ENCODE results near the gene SFXN1. TPM values are rescaled to one million over a fixed set of nuclear protein-coding genes. Genes with fewer than 3 reads are reported as not detected.
"Not testable (repeated sequence)": the region's sequence is repeated elsewhere in the genome, so short reads cannot be mapped to it uniquely, and the experiment has no call there.

SFXN1 gene
- polyA plus RNA-seq, 3 donors = 5.8 to 10.3 (median 8.3) TPM

DNA sequence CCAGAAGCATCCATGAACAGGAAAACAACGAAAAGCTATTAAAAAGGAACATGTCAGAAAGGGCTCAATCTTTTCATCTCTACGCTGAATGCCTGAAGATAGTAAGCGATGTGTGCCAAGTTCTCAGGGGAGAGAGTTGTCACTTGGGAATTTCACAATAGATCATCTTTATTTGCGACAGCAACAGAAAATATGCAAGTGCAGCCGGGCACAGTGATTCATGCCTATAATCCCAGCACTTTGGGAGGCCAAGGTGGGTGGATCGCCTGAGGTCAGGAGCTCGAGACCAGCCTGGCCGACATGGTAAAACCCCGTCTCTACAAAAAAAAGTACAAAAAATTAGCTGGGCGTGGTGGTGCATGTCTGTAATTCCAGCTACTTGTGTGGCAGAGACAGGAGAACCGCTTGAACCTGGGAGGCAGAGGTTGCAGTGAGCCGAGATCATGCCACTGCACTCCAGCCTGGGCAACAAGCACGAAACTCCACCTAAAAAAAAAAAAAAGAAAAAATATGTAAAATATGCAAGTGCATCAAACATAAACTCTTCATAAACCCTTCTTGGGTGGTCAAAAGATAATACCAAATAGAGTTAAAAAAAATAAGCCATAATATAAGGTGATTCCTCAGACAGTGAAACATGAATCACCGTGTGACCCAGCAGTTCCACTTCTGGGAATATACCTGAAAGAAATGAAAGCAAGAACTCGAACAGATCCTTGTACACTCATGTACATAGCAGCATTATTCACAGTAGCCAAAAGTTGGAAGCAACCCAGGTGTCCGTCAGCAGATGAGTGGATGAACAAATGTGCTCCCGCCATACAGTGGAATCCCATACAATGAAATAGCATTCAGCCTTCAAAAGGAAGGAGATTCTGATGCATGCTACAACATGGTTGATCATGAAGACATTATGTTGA lies 16.2 kb downstream of the SFXN1 start:
- no peak for DNase-seq
- Mint-ChIP-seq H3K4me3 (no peak overlapping the region), H3K36me3 (peaks cover 43 to 65% of the 10 kb centered on the region in 2 donors), H3K9me3 (no peaks in the 10 kb centered on the region), H3K4me1 (peaks cover 2% of the 10 kb centered on the region), H3K27ac (peak overlapping the region in 2 of 7 donors; percentile 29 to 33), H3K27me3 (ENCODE audit: low read depth in 3 of 3) (peaks cover 0 to 1% (median 0%) of the 10 kb centered on the region in 3 donors)
- Histone ChIP-seq H3K4me2 (replicated peaks; ENCODE audit: extremely low read depth, low read length, poor library complexity, severe bottlenecking) (no peak overlapping the region), H3K9ac (ENCODE audit: insufficient read depth, low read length, poor library complexity, severe bottlenecking) (no peak overlapping the region), H3K27ac (ENCODE audit: low read depth in 1 of 2, low read length in 2 of 2) (no peak overlapping the region), H3K36me3 (replicated peaks in 1 of 2; ENCODE audit: control insufficient read depth in 1 of 2, insufficient read depth in 2 of 2, low read length in 2 of 2) (peaks cover 27 to 41% of the 10 kb centered on the region in 2 donors), H3K27me3 (ENCODE audit: control insufficient read depth in 2 of 2, insufficient read depth in 2 of 2, low read length in 2 of 2) (no peaks in the 10 kb centered on the region), H3K9me3 (replicated peaks in 1 of 2; ENCODE audit: control insufficient read depth in 1 of 2, insufficient read depth in 1 of 2, low read length in 2 of 2) (no peaks in the 10 kb centered on the region), H3K4me1 (ENCODE audit: control insufficient read depth in 1 of 2, insufficient read depth in 2 of 2, low read length in 2 of 2) (no peaks in the 10 kb centered on the region), H3K4me3 (replicated peaks in 1 of 3; ENCODE audit: low read depth in 2 of 3, low read length in 3 of 3) (no peak overlapping the region), H3K79me2 (ENCODE audit: insufficient read depth, low read length) (peaks cover 6% of the 10 kb centered on the region), H4K20me1 (ENCODE audit: insufficient read depth, low read length) (no peaks in the 10 kb centered on the region), H2AFZ (ENCODE audit: insufficient read depth, low read depth, low read length, poor library complexity, severe bottlenecking) (no peak overlapping the region)
- TF ChIP-seq, protein P1, sequence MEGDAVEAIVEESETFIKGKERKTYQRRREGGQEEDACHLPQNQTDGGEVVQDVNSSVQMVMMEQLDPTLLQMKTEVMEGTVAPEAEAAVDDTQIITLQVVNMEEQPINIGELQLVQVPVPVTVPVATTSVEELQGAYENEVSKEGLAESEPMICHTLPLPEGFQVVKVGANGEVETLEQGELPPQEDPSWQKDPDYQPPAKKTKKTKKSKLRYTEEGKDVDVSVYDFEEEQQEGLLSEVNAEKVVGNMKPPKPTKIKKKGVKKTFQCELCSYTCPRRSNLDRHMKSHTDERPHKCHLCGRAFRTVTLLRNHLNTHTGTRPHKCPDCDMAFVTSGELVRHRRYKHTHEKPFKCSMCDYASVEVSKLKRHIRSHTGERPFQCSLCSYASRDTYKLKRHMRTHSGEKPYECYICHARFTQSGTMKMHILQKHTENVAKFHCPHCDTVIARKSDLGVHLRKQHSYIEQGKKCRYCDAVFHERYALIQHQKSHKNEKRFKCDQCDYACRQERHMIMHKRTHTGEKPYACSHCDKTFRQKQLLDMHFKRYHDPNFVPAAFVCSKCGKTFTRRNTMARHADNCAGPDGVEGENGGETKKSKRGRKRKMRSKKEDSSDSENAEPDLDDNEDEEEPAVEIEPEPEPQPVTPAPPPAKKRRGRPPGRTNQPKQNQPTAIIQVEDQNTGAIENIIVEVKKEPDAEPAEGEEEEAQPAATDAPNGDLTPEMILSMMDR (IDR thresholded peaks at IDR 0.05) = no peak
- intact Hi-C loops (cut with micrococcal nuclease) = no loop called here
- 95% methylated on average over 12 of the region's 17 CpGs for WGBS (ENCODE audit: insufficient coverage)

DNA sequence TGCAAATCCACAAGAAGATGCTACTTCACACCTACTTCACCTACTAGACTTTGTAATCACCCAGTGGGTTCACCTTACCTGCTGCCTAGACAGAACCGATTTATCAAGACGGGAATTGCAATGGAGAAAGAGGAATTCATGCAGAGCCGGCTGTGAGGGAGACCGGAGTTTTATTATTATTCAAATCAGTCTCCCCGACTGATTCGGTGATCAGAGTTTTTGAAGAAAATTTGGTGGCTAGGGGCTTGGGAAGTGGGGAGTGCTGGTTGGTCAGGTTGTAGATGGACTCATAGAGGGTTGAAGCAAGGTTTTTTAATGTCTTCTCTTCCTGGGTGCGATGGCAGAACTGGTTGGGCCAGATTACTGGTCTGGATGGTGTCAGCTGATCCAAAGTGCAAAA lies 23.4 kb downstream of the SFXN1 start:
- H3K9me3 Mint-ChIP-seq = peaks cover 0 to 1% (median 0%) of the 10 kb centered on the region in 7 donors
- no peaks in the 10 kb centered on the region for H3K4me1 Mint-ChIP-seq
- no peak for DNase-seq
- Histone ChIP-seq H3K27me3 (ENCODE audit: control insufficient read depth in 2 of 2, insufficient read depth in 2 of 2, low read length in 2 of 2) (no peaks in the 10 kb centered on the region), H3K4me3 (replicated peaks in 1 of 3; ENCODE audit: low read depth in 2 of 3, low read length in 3 of 3) (no peak overlapping the region), H2AFZ (ENCODE audit: insufficient read depth, low read depth, low read length, poor library complexity, severe bottlenecking) (no peak overlapping the region), H3K9me3 (replicated peaks in 1 of 2; ENCODE audit: control insufficient read depth in 1 of 2, insufficient read depth in 1 of 2, low read length in 2 of 2) (no peaks in the 10 kb centered on the region), H3K27ac (ENCODE audit: low read depth in 1 of 2, low read length in 2 of 2) (no peak overlapping the region), H3K79me2 (ENCODE audit: insufficient read depth, low read length) (no peaks in the 10 kb centered on the region), H3K4me2 (replicated peaks; ENCODE audit: extremely low read depth, low read length, poor library complexity, severe bottlenecking) (no peak overlapping the region), H3K36me3 (replicated peaks in 1 of 2; ENCODE audit: control insufficient read depth in 1 of 2, insufficient read depth in 2 of 2, low read length in 2 of 2) (peaks cover 7 to 14% of the 10 kb centered on the region in 2 donors), H4K20me1 (ENCODE audit: insufficient read depth, low read length) (no peaks in the 10 kb centered on the region), H3K9ac (ENCODE audit: insufficient read depth, low read length, poor library complexity, severe bottlenecking) (no peak overlapping the region), H3K4me1 (ENCODE audit: control insufficient read depth in 1 of 2, insufficient read depth in 2 of 2, low read length in 2 of 2) (no peaks in the 10 kb centered on the region)
- H3K27me3 Mint-ChIP-seq (ENCODE audit: low read depth in 3 of 3) = peaks cover 0 to 2% (median under 1%) of the 10 kb centered on the region in 3 donors
- peaks cover 28 to 65% of the 10 kb centered on the region in 2 donors for H3K36me3 Mint-ChIP-seq
- TF ChIP-seq, protein P1 (IDR thresholded peaks at IDR 0.05) = no peak
- no peak overlapping the region for H3K4me3 Mint-ChIP-seq
- H3K27ac Mint-ChIP-seq = no peak overlapping the region
- intact Hi-C loops (cut with micrococcal nuclease) = no loop called here
- 98% methylated on average over 6 of the region's 7 CpGs for whole genome bisulfite sequencing (ENCODE audit: insufficient coverage)

DNA sequence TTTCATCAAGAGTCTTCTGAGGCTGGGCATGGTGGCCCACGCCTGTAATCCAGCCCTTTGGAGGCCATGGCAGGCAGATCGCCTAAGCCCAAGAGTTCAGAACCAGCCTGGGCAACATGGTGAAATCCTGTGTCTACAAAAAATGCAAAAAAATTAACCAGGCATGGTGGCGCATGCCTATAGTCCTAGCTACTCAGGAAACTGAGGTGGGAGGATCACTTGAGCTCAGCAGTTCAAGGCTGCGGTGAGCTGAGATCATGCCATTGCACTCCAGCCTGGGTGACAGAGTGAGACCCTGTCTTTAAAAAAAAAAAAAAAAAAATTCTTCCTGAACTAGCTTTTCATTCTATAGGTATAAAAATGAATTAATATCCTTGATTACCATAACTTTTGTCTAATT lies 29.3 kb downstream of the SFXN1 start:
- H3K4me1 Mint-ChIP-seq; DNase-seq; H3K27me3 Mint-ChIP-seq (ENCODE audit: low read depth in 3 of 3); H3K9me3 ChIP-seq (replicated peaks in 1 of 2; ENCODE audit: control insufficient read depth in 1 of 2, insufficient read depth in 1 of 2, low read length in 2 of 2); H3K9me3 Mint-ChIP-seq; H3K79me2 ChIP-seq (ENCODE audit: insufficient read depth, low read length); intact Hi-C loops (cut with micrococcal nuclease); H3K4me3 Mint-ChIP-seq; H2AFZ ChIP-seq (ENCODE audit: insufficient read depth, low read depth, low read length, poor library complexity, severe bottlenecking); H3K4me3 ChIP-seq (replicated peaks in 1 of 3; ENCODE audit: low read depth in 2 of 3, low read length in 3 of 3); H3K9ac ChIP-seq (ENCODE audit: insufficient read depth, low read length, poor library complexity, severe bottlenecking); H3K4me1 ChIP-seq (ENCODE audit: control insufficient read depth in 1 of 2, insufficient read depth in 2 of 2, low read length in 2 of 2); H4K20me1 ChIP-seq (ENCODE audit: insufficient read depth, low read length); H3K27me3 ChIP-seq (ENCODE audit: control insufficient read depth in 2 of 2, insufficient read depth in 2 of 2, low read length in 2 of 2); H3K4me2 ChIP-seq (replicated peaks; ENCODE audit: extremely low read depth, low read length, poor library complexity, severe bottlenecking); H3K27ac ChIP-seq (ENCODE audit: low read depth in 1 of 2, low read length in 2 of 2): not testable (repeated sequence)
- peaks cover 29 to 40% of the 10 kb centered on the region in 2 donors for H3K36me3 ChIP-seq (replicated peaks in 1 of 2; ENCODE audit: control insufficient read depth in 1 of 2, insufficient read depth in 2 of 2, low read length in 2 of 2)
- 93% methylated on average over 2 of the region's 4 CpGs for WGBS (ENCODE audit: insufficient coverage)
- Mint-ChIP-seq H3K27ac (peak overlapping the region in 1 of 7 donors; percentile 12), H3K36me3 (peaks cover 44 to 54% of the 10 kb centered on the region in 2 donors)

All from CD14-positive monocyte (primary cell).